ENCODE measurements around the gene GPRIN2.

DNA sequence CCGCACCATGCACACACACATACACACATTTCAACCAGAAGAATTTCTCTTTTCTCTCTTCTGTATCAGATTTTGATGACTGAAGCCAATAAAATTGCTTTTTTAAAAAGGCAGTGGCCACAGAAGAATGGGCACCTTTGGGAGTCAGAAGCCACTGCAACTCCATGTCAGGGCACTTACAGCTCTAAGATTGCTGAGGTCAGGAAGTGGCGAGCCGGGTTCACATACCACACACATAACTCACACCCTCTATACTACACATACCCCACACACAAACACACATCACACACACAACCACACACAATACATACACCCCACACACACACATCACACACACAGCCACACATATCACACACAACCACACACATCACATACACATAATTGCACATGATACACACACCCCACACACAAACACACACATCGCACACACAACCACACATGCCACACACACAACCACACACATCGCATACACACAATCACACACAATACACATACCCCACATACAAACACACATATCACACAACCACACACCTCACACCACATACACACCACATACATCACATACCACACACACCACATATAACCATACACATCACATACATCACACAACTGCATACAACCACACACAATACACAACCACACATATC, 31.2 kb downstream of the GPRIN2 start:
- TF ChIP-seq ZNF274 (IDR thresholded peaks at IDR 0.05; ENCODE audit: low read depth, low read length) (no peak), YY1 (IDR thresholded peaks at IDR 0.05; ENCODE audit: insufficient read depth, insufficient read length) (no peak)

Measured in NT2/D1 (cell line).